ENCODE results near the gene SLC35F1.
A peak's percentile ranks its signal among the peaks of the same experiment; 100 is the strongest.

The SLC35F1 gene

GRCh38 chr6:118128755-118129154 lies 221.7 kb downstream of the SLC35F1 start:
- no peak for DNase-seq

GRCh38 chr6:118134206-118134605 lies 227.1 kb downstream of the SLC35F1 start:
- DNase-seq: no peak

GRCh38 chr6:118134736-118135135 lies 227.7 kb downstream of the SLC35F1 start:
- DNase-seq: no peak

GRCh38 chr6:118135371-118135770 lies 228.3 kb downstream of the SLC35F1 start:
- DNase-seq: no peak

- no peak for DNase-seq
Observed at GRCh38 chr6:118141211-118141610, 234.1 kb downstream of the SLC35F1 start.

DNA sequence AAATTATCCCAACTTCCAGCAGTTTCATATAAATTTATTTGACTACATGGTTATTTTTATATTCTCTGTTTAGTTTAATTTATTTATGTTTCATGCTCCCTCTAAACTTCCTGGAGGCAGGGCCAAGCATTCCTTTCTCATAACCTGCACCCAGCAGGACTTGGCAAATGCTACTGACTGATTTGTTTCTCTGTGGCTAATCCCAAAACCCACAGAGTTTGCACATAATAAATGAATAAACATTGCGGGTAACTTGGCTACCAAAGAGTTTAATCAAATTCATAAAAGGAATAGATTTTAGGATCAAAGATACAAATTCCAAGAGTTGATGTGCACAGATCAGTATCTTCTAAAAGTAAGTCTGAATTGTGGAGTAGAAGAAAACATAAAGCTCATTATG lies 239.5 kb downstream of the SLC35F1 start:
- DNase-seq: no peak

GRCh38 chr6:118147511-118147910 lies 240.4 kb downstream of the SLC35F1 start:
- DNase-seq: no peak

- DNase-seq: no peak
Observed at GRCh38 chr6:118148561-118148960, 241.5 kb downstream of the SLC35F1 start.

DNA sequence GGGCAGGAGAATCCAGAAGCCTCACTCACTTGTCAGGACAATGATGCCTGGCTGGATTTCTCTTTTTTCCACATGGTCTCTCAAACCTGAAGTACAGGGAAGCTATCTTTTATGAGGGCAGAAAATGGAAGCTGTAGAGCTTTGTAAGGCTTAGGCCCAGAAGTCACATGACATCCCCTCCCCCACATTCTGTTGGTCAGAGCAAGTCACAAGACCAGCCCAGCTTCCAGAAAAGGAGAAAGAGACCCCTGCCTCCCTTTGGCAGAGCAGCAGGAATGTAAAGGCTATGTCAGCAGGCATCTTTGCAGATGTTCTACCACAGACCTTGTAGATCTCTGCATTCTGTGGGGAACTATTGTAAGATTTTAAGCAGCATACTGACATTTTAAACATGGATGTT lies 245.5 kb downstream of the SLC35F1 start:
- DNase-seq: no peak

GRCh38 chr6:118161343-118161742 lies 254.3 kb downstream of the SLC35F1 start:
- DNase-seq: no peak

GRCh38 chr6:118163542-118163941 lies 256.5 kb downstream of the SLC35F1 start:
- no peak for DNase-seq

- DNase-seq: no peak
Observed at GRCh38 chr6:118165500-118165899, 258.4 kb downstream of the SLC35F1 start.

DNA sequence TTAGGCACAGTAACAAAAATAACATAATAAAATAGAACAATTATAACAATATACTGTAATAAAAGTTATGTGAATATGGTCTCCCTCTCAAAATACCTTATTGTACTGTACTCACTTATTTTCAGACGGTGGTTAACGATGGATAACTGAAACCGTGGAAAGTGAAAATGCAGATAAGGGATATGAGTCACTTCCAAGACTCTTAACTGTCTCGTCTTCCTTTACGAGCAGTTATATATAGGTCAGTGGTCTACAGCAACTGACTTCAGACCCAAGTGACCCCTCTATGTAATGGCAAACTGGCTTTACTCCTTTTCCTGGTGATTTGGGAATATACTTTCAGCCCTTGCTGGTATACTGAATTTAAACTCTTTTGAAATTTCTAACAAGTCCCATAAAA lies 261.4 kb downstream of the SLC35F1 start:
- no peak for DNase-seq

DNA sequence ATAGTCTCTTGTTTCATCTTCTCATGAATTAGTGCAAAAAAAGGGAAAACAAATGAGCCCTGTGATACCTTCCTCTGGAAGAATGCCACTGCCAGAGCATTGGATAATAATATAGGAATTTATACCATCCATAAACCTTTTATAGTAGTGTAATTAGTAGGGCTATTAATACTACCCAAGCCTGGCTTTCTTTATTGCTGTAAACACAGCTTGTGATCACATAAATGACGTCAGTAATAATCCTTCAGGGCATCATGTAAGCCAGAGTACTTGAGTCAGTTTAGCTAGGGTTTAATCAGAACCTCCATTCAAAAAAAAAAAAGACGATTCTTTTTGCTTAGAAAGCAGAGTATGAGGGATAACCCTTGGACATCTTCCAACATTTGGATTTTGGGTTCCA lies 264.8 kb downstream of the SLC35F1 start:
- DNase-seq: no peak

DNA sequence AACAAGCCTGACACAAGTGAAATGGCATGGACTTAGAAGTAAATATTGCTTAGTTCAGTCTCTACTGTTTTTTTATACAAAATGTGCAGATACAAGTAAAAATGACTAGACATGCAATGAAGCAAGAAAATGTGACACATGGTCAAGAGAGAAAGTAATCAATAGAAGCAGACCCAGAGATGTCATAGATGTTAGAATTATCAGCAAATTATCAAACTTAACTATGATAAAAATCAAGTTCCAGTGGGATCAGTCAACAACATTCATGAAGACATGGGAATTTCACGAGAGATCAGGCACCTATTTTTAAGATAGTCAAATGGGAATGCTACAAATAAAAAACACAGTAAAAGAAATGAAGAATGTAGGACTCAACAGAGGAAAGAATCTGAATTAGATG lies 267.0 kb downstream of the SLC35F1 start:
- DNase-seq: no peak

DNA sequence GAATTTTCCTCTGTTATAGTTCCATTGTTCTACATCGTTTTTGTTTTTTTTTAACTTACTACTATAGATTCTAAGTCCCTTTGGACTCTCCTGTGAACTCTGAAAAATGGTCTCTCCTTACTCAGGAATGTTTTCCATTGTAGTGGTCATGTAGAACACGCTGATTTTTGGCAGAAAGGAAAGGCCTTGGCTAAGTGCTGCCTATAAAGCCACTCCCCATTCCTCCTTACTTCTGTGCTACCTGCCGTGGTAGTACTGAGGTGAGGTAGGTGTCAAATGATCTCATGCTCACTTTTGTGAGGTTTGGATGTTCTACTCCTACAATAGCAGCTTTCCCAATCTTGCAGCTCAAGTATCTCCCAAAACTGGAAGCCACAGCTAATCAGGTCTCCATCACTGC lies 270.7 kb downstream of the SLC35F1 start:
- no peak for DNase-seq

DNA sequence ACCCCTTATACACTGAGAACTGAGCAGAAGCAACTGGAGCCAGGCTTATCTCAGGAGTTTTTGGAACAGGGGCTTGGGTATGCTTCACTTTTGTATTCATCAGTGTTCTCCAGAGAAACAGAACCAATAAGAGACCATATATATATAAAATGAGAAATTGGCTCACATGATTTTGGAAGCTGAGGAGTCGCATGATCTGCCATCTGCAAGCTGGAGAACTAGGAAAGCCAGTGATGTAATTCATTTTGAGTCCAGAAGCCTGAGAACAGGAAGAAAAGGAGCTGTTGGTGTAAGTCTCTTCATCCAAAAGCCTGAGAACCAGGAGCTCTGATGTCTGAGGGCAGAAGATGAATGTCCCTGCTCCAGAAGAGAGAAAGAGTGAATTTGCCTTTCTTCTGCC lies 272.0 kb downstream of the SLC35F1 start:
- no peak for DNase-seq

GRCh38 chr6:118186672-118187567 lies 279.9 kb downstream of the SLC35F1 start:
- no peak for DNase-seq

GRCh38 chr6:118187568-118188164 lies 280.6 kb downstream of the SLC35F1 start:
- DNase-seq: no peak

DNA sequence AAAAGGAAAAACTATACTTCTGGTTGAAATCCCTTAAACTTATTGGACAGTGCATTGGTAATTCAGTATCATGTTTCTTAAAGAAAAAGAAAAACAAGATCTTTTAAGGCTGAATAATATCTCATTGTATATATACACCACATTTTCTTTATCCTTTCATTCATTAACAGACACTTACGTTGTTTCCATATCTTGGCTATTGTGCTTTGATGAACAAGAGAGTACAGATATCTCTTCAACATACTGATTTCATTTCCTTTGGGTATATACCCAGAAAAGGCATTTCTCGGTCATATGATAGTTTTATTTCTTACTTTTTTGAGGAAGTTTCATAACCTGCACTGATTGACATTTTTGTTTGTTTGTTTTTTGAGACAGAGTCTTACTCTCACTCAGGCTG lies 281.5 kb downstream of the SLC35F1 start:
- no peak for DNase-seq

GRCh38 chr6:118197539-118197938 lies 290.5 kb downstream of the SLC35F1 start:
- no peak for DNase-seq

GRCh38 chr6:118198746-118199145 lies 291.7 kb downstream of the SLC35F1 start:
- DNase-seq: no peak

- no peak for DNase-seq
Observed at GRCh38 chr6:118200160-118200559, 293.1 kb downstream of the SLC35F1 start.

DNA sequence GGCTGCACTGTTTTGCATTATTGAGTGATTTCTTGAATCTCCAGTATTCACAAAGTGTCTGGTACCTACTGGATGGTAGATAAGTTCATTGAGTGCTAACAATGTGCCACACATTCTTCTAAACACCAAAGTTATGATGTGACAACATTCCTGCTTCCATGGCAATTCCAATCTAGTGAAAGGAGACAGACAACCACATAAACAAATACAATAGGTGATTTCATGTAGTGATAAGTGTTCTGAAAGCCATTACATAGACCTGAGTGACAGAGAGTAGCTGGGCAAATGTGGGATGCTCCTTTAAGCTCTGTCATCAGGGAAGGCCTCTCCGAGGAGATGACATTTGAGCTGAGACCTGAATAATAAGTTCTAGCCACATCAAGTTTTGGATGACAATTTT lies 295.5 kb downstream of the SLC35F1 start:
- DNase-seq: no peak

DNA sequence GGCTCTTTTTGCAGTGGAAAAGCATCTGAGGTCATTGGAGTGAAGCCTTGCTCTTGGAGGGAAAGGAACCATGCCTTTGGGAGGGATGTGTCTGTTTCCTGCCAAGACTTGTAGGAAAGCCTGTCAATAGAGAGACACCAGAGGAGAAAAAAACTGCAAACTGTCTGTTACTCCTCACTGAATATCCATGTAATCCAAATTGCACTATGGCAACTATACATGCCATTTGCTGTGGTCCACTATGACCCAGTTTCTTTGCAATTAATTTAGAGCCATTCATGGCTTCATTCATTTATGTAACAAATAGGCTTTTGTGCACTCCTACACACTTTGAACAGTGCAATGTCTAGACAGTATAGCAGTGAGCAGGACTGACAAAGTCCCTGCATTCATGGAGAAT lies 296.5 kb downstream of the SLC35F1 start:
- DNase-seq: peak; percentile 58
